Endothelial cell of hepatic sinusoid (primary cell): Measurements from ENCODE around the gene CMC4.

Experiments
- in situ Hi-C: cut with HindIII; loops from 2 replicates; pipeline ENCODE4 v1.10.0; 2017; ENCODE audit warnings: low sequenced_read_pairs

The CMC4 gene

DNA sequence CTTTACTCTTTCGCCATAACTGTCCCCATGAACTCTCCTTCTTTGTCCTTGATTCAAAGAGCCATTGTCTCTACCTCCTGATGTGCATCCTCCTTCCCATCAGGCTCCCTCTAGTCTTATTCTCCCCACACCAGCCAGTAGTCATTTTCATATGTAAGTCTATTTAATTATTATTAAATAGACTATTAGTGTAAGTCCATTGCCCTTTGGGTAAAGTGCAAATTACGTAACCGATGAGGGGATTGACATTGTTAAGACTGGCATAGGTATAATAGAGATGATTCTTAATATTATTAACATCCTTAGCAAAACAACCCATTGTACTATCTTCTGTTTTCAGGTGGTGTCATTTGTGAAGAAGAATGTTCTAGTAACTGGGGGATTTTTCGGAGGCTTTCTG is 16.7 kb downstream of the CMC4 start:
- in situ Hi-C loops: no loop called here

DNA sequence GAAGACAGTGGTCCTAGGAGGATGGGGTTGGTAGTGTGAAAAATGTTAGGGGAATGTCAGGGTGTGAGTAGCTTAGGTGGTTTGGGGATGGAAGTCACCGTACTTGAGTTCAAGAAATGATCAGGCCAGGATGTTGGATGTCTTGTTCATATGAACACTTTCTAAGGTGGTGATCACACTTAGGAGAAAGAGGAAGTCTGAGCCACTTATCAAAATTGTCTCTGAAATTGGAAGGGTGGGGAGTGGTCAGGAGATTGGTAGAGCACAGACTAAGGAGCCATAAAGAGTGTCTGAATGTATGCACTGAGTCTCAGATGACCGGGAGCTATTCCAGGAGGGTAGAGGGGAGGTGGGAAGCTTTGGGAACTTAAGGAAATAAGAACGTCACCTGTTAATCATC is 17.3 kb downstream of the CMC4 start:
- in situ Hi-C loops: no loop called here

DNA sequence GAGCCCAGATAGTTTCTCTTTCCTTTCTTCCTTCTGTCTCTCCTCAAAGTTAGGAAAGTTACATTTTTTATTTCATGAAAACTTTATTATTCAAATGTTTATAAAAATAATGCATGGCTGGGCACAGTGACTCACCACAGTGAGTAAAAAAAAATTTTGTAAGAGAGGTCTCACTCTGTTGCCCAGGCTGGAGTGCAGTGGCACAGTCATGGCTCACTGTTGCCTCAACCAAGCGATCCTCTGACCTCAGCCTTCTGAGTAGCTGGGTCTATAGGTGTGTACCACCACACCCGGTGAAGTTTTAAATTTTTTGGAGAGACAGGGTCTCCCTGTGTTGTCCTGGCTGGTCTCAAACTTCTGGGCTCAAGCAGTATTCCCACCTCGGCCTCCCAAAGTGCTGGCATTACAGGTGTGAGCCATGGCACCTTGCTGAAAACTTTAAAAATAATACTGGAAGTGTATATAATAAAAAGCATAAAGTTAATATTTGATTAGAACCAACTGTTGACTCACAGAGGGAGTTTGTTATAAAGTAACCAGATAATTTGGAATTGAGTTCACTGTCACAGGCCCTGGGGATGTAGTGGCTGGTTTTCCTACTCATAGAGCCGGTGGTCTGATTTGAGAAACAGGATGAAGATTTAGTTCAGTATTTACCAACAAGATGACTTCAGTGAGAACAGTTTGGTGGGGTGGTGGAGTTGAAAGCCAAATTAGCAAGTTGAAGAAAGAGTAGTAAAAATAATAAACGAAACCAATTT is 18.0 kb downstream of the CMC4 start:
- in situ Hi-C loops: no loop called here

DNA sequence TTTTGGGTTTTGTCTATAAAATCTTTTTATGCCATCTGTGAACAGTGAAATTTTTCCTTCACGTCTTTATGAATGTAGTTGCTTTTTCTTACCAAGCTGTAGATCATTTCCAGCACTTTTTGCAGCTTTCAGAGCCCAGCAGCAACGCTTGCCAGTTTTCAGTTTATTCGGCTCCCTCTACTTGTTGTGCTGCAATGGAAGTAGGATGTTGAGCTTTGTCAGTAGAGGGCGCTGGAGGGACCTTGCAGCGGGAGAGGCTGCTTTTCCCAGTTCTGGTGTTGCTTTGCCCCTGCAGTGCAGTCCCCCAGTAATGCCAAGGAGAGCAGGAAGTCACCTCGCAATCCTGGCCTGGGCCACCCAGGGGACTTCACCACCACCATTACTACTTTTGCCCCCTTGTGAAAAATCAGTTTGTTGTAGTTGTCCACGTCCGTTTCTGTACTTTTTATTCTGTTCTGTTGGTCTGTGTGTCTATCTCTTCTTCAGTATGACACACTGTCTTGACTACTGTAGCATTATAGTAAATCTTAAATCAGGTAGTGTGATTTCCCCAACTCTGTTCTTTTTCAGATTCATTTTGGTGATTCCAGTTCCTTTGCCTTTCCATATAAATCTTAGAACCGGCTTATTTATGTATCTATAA is 21.8 kb downstream of the CMC4 start:
- in situ Hi-C loops: no loop called here

- in situ Hi-C loops: no loop called here
These were observed 24.0 kb downstream of the CMC4 start for GRCh38 chrX:155046811-155047528.

DNA sequence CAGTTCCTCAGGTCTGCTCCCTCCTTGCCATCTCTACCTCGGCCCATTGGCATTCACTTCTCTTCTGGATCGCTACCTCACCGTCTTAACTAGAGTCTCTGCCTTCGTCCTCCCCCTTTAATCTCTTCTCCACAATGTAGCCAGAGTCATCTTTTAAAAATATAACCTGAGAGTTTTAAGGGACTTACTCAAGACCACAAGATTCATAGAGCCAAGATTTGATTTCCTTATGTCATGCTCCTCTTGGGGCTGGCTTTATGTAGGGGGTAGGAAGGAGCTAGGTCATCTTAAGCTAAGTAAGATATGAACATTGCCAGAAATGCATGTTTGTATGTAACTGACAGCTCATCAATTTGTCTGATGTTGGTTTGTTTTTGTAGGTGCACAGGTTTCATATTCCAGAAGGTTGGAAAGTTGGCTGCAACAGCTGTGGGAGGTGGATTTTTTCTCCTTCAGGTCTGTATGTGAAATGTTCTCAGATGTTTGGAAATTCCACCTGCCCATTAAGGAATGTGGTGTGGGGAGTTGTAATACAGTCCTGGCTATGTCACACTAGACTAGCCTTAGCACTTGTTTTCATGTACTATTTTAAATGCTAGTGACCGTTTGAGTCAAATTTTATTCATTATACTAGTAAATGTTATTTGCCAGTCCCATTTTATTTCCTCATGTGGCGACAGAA is 24.7 kb downstream of the CMC4 start:
- in situ Hi-C loops: no loop called here

GRCh38 chrX:155035688-155036087 is 35.2 kb downstream of the CMC4 start:
- in situ Hi-C loops: no loop called here

GRCh38 chrX:155031657-155032056 is 39.3 kb downstream of the CMC4 start:
- in situ Hi-C loops: no loop called here

DNA sequence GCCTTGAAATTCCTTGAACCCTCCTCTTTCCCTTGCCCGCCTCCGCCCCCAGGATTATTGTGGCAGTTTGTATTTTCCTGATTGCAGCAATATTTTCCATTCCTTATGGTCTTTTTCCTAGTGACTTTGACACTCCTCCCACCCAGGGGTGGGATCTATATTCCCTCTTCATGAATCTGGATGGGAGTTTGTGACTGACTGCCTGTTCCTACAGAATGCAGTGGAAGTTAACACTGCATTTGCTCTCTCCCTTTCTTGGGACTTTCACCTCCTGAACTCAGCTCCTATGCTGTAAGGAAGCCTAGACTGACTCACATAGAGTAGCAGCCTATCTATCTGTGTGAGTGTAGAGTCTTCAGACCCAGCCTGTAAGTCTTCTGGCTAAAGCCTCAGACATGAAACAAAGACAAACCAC is 42.1 kb downstream of the CMC4 start:
- in situ Hi-C loops: no loop called here

GRCh38 chrX:155028129-155028528 is 42.8 kb downstream of the CMC4 start:
- in situ Hi-C loops: no loop called here

DNA sequence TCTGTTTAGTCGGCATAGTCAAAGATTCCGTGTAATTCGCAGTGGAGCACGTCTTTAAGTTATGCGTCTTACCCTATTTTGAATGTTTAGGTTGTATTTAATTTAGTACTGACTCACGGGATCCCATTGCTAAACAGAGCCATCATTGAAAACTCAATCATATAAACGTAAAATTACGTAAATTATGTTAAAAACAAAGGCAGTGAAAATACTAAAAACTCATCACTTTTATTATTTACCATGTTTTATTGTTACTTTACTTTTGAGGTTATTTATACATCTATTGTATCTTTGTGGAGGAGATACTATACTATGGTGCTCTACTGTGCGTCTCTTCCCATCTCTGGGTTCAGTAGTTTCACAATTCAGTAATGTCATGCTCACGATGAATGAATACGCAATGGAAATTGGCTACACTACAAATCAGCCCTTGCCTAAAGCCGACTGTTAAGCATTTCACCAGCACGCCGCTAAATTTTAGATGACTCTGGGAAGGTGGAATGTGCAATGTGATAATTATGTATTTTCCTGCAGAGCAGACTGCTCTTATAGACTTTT is 43.3 kb downstream of the CMC4 start:
- in situ Hi-C loops: no loop called here

DNA sequence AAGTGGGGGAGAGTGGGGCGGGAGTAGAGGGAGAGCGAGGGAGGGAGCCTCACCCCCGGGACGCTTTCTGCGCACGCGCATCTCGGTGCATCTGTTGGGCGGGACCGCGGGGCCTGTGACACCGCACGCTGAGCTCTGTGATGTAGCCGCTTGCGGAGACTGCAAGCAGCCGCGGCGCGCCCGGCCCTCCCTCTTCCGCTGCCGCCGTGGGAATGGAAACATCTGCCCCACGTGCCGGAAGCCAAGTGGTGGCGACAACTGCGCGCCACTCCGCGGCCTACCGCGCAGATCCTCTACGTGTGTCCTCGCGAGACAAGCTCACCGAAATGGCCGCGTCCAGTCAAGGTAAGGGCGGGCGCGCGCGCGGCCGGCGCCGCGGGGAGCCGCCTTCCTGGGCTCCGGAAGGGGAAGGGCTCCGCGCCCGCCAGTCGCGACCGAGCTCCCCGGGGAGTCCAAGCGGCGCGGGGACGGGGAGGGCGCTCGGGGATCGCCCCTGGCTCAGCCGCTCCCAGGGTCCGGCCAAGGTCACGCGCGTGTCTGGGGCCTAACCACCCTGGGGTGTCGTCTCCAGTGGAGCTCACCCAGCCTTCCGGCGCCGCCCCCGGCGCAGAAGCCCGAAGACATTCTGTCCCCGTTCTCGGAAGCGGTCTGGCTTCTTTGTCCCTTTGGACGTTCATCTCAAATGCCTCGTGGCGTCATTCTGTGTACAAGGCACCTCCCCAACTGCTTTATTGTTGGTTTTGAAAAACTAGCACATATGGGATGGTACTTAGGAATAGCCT is 44.0 kb downstream of the CMC4 start, which contains the start of gene FUNDC2:
Gene FUNDC2 (plus strand): TSS at position 118 of the 782 bp plus-strand sequence. CDS start 95 bp downstream, at position 213.
- in situ Hi-C loops: no loop called here

DNA sequence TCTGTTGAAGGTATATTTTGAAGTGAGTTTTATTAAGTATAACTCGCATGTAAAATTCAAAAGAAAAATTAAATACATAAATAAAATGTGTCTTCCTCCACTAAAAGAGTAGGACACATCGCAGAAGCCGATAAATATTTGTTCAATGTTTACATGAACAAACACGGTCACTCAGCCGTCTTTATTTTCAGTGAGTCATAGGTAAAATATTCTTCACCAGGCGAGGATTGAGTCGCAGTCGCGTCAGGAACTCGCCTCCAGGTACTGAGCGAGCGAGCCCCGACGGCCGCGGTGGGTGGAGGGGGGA is 44.6 kb downstream of the CMC4 start:
- in situ Hi-C loops: no loop called here

- in situ Hi-C loops: no loop called here
These were observed 46.8 kb downstream of the CMC4 start for GRCh38 chrX:155023907-155024833.

DNA sequence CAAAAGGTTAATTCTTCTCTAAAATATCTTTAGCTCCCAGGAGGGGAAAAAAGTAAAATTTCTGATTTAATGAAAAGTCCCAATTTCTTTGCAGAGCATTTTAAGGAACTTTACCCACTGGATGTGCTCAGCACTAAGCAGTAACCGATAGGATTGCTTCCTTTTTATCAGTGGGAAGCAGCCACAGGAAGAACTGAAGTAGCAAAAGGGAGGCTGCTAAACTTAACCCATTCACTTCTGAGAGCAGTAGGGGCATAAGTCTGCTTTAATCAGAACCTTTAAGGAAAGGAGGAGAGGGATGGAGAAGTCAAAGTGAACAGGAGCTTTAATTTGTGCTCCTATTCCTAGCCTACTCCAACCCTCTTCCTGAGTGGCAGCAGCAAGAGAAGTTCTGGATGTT is 48.4 kb downstream of the CMC4 start, which contains the start of gene F8:
Gene F8 (minus strand): TSS at position 139 of the 400 bp plus-strand sequence. CDS start 171 bp downstream, outside the sequence.
- in situ Hi-C loops: no loop called here

- in situ Hi-C loops: no loop called here
These were observed 50.3 kb downstream of the CMC4 start for GRCh38 chrX:155020591-155020990.
